HCEC 1CT (cell line): ENCODE data around the gene C3orf52.
A peak's percentile ranks its signal among the peaks of the same experiment; 100 is the strongest.
"Not testable (repeated sequence)": the region's sequence is repeated elsewhere in the genome, so short reads cannot be mapped to it uniquely, and the experiment has no call there.

Source experiments
- DNase-seq: peaks from one replicate; pipeline ENCODE4 v3.0.0-alpha.2; 2017

The C3orf52 gene

GRCh38 chr3:112086076-112086854 is at the start of gene C3orf52:
Gene C3orf52, plus strand, starts transcription at chr3:112086389. Its CDS starts 19 bp downstream, at chr3:112086408.
- DNase-seq = peak; percentile 84

GRCh38 chr3:112037194-112037593 is 49.0 kb upstream of the C3orf52 start:
- not testable (repeated sequence) for DNase-seq

GRCh38 chr3:112038863-112039262 is 47.3 kb upstream of the C3orf52 start:
- DNase-seq = peak; percentile 12

GRCh38 chr3:112041321-112041720 is 44.9 kb upstream of the C3orf52 start:
- no peak for DNase-seq

- DNase-seq = no peak
These were observed 43.3 kb upstream of the C3orf52 start for GRCh38 chr3:112042842-112043280.

GRCh38 chr3:112043621-112044201 is 42.5 kb upstream of the C3orf52 start:
- DNase-seq = peak; percentile 82

- DNase-seq = peak; percentile 29
These were observed 39.6 kb upstream of the C3orf52 start for GRCh38 chr3:112046599-112046998.

GRCh38 chr3:112047264-112047663 is 38.9 kb upstream of the C3orf52 start:
- no peak for DNase-seq

GRCh38 chr3:112048911-112049310 is 37.3 kb upstream of the C3orf52 start:
- no peak for DNase-seq

GRCh38 chr3:112053229-112053628 is 33.0 kb upstream of the C3orf52 start:
- no peak for DNase-seq

- DNase-seq = peak; percentile 80
These were observed 29.7 kb upstream of the C3orf52 start for GRCh38 chr3:112056451-112056929.

- DNase-seq = no peak
These were observed 26.7 kb upstream of the C3orf52 start for GRCh38 chr3:112059497-112059896.

GRCh38 chr3:112061152-112061551 is 25.0 kb upstream of the C3orf52 start:
- DNase-seq = no peak

- DNase-seq = not testable (repeated sequence)
These were observed 13.7 kb upstream of the C3orf52 start for GRCh38 chr3:112072387-112073060.

- peak; percentile 51 for DNase-seq
These were observed 12.2 kb upstream of the C3orf52 start for GRCh38 chr3:112074006-112074405.

- DNase-seq = peak; percentile 89
These were observed 11.3 kb upstream of the C3orf52 start for GRCh38 chr3:112074616-112075497.

- DNase-seq = no peak
These were observed 7.8 kb upstream of the C3orf52 start for GRCh38 chr3:112078125-112079083.

- no peak for DNase-seq
These were observed 3.0 kb upstream of the C3orf52 start for GRCh38 chr3:112083239-112083638.

GRCh38 chr3:112084980-112085705 is 1.0 kb upstream of the C3orf52 start:
- DNase-seq = no peak

GRCh38 chr3:112085735-112086075 is 484 bp upstream of the C3orf52 start:
- DNase-seq = no peak
